B cell (primary cell): ENCODE data around the gene DCST2. TPM values are rescaled to one million over a fixed set of nuclear protein-coding genes. Genes with fewer than 3 reads are reported as not detected.
A peak's percentile ranks its signal among the peaks of the same experiment; 100 is the strongest.

Experiments used
- ATAC-seq: fragments of 200-7000 bp; cut with Tn5 transposase; one replicate; pipeline ENCODE4 v1.10.0; 2021; ENCODE audit warnings: low read depth, mild to moderate bottlenecking, moderate number of reproducible peaks, moderate library complexity
- CTCF ChIA-PET: fragments of 350-600 bp; sonication (Branson Sonifier 250); formaldehyde crosslinking; loops from one replicate; lab custom pipeline; 2021; ENCODE audit warnings: antibody characterized with exemption, inconsistent platforms; lab: Charles Lee
- POLR2A ChIA-PET: fragments of 350-600 bp; sonication (Branson Sonifier 250); formaldehyde crosslinking; loops from one replicate; lab custom pipeline; 2021; ENCODE audit warnings: antibody characterized with exemption; lab: Charles Lee
- DNase-seq: peaks from one replicate; pipeline ENCODE4 v3.0.0; 2013
- H2AFZ ChIP-seq: 2 replicates; pipeline ENCODE4 v1.6.1; 2012; ENCODE audit warnings: mild to moderate bottlenecking, low read depth, low read length; ENCODE audit not compliant: insufficient read depth, poor library complexity, severe bottlenecking
- H3K27ac ChIP-seq, 2 donors: 1 replicate in 1 of 2; 2 replicates in 1 of 2; pipeline ENCODE4 v1.5.1; 2012 to 2013; ENCODE audit warnings: low read length in 2 of 2, mild to moderate bottlenecking in 2 of 2, moderate library complexity in 1 of 2
- H3K27me3 ChIP-seq, 4 experiments: fragments of 200-600 bp in 1 of 4; sonication (generic) in 1 of 4; replicated peaks in 1 of 4; 1 replicate in 2 of 4; 2 replicates in 2 of 4; pipeline versions ENCODE4 v1.6.1 to v1.7.0; 2013 to 2016; ENCODE audit warnings: low read length in 3 of 4, mild to moderate bottlenecking in 2 of 4, mixed read lengths in 1 of 4, moderate library complexity in 1 of 4; ENCODE audit not compliant: insufficient read depth in 4 of 4, control insufficient read depth in 3 of 4; ENCODE audit errors: control extremely low read depth in 1 of 4
- H3K36me3 ChIP-seq, 2 experiments: replicated peaks in 1 of 2; 1 replicate in 1 of 2; 2 replicates in 1 of 2; pipeline versions ENCODE4 v1.6.1 to v1.7.1; 2013; ENCODE audit warnings: low read length in 1 of 2; ENCODE audit not compliant: insufficient read depth in 2 of 2, control insufficient read depth in 1 of 2; ENCODE audit errors: control extremely low read depth in 1 of 2, extremely low read depth in 1 of 2
- H3K4me1 ChIP-seq, 2 donors: fragments of 200-600 bp in 1 of 2; sonication (generic) in 1 of 2; 1 replicate in 1 of 2; 2 replicates in 1 of 2; pipeline versions ENCODE4 v1.5.1 to v1.6.1; 2013 to 2017; ENCODE audit warnings: low read length in 2 of 2; ENCODE audit not compliant: control insufficient read depth in 2 of 2, insufficient read depth in 2 of 2
- H3K4me2 ChIP-seq: replicated peaks from 2 replicates; pipeline ENCODE3; 2012; ENCODE audit warnings: mild to moderate bottlenecking, low read depth, low read length; ENCODE audit not compliant: poor library complexity, severe bottlenecking
- H3K4me3 ChIP-seq, 5 experiments: fragments of 200-600 bp in 1 of 5; sonication (generic) in 1 of 5; 1 replicate in 3 of 5; 2 replicates in 2 of 5; pipeline versions ENCODE4 v1.5.1 to v1.7.0; 2011 to 2016; ENCODE audit warnings: low read length in 4 of 5, mild to moderate bottlenecking in 4 of 5, low read depth in 2 of 5, control low read depth in 1 of 5, moderate library complexity in 1 of 5; ENCODE audit not compliant: insufficient read depth in 1 of 5; ENCODE audit errors: control extremely low read depth in 1 of 5, extremely low read depth in 1 of 5
- H3K79me2 ChIP-seq: fragments of 200-600 bp; sonication (generic); one replicate; pipeline ENCODE4 v1.6.0; 2016; ENCODE audit warnings: low read length; ENCODE audit not compliant: control insufficient read depth, insufficient read depth
- H3K9ac ChIP-seq: fragments of 200-600 bp; sonication (generic); 2 replicates; pipeline ENCODE4 v1.6.1; 2017; ENCODE audit warnings: mild to moderate bottlenecking, low read length, moderate library complexity
- H3K9me3 ChIP-seq, 3 donors: one replicate each; pipeline versions ENCODE4 v1.6.1 to v1.7.1; 2013; ENCODE audit warnings: low read length in 2 of 3; ENCODE audit not compliant: control insufficient read depth in 2 of 3, insufficient read depth in 1 of 3; ENCODE audit errors: control extremely low read depth in 1 of 3
- H4K20me1 ChIP-seq: 2 replicates; pipeline ENCODE4 v1.6.0; 2012; ENCODE audit warnings: mild to moderate bottlenecking, low read length; ENCODE audit not compliant: insufficient read depth, control insufficient read depth, poor library complexity, severe bottlenecking
- H3K27ac Mint-ChIP-seq: one replicate; pipeline ENCODE4 v1.8.0; 2021; ENCODE audit warnings: mixed read lengths
- H3K27me3 Mint-ChIP-seq: one replicate; pipeline ENCODE4 v1.8.0; 2021; ENCODE audit warnings: mixed read lengths
- H3K4me1 Mint-ChIP-seq: one replicate; pipeline ENCODE4 v1.8.0; 2021; ENCODE audit warnings: mixed read lengths
- H3K4me3 Mint-ChIP-seq: one replicate; pipeline ENCODE4 v1.8.0; 2021; ENCODE audit warnings: mixed read lengths
- H3K9me3 Mint-ChIP-seq: one replicate; pipeline ENCODE4 v1.8.0; 2022; ENCODE audit warnings: mixed read lengths; ENCODE audit not compliant: insufficient read depth
- EZH2 ChIP-seq: IDR thresholded peaks from 2 replicates; pipeline ENCODE4 v1.6.1; 2012; ENCODE audit warnings: borderline replicate concordance, low read depth, mild to moderate bottlenecking, moderate library complexity, low read length; ENCODE audit not compliant: insufficient read depth, poor library complexity, severe bottlenecking
- WGBS: methylation state at CpG from one replicate; pipeline ENCODE4 v1.1.5; 2013; ENCODE audit warnings: missing lambda C conversion rate; ENCODE audit not compliant: insufficient coverage; 5-methylcytosine and 5-hydroxymethylcytosine counted together
- intact Hi-C: fragments of 100-400 bp; cut with micrococcal nuclease; formaldehyde crosslinking; loops from one replicate; pipeline ENCODE4 v1.10.0; 2022
- polyA plus RNA-seq: library from polyadenylated mRNA; depleted of rRNA; stranded (reverse); fragments of >200 nt; gene quantifications from 2 replicates; pipeline ENCODE4 v1.2.3, GENCODE V29; 2012
- total RNA-seq, 2 donors: library from RNA; stranded (reverse); fragments of 120-200 nt in 1 of 2; gene quantifications; 1 replicate in 1 of 2; 2 replicates in 1 of 2; pipeline versions ENCODE4 v1.2.3 to v1.2.4, GENCODE V29; 2013 to 2022
- TF ChIP-seq, protein P1 (sequence below): fragments of 200-600 bp; IDR thresholded peaks from one replicate; pipeline ENCODE4 v1.8.0; 2022; ENCODE audit warnings: antibody characterized with exemption, mild to moderate bottlenecking

Gene DCST2
- total and polyA plus RNA-seq, 2 donors (not counting 1 experiment from before 2014, with no cell fraction given), result 0.89 to 5.4 TPM

DNA sequence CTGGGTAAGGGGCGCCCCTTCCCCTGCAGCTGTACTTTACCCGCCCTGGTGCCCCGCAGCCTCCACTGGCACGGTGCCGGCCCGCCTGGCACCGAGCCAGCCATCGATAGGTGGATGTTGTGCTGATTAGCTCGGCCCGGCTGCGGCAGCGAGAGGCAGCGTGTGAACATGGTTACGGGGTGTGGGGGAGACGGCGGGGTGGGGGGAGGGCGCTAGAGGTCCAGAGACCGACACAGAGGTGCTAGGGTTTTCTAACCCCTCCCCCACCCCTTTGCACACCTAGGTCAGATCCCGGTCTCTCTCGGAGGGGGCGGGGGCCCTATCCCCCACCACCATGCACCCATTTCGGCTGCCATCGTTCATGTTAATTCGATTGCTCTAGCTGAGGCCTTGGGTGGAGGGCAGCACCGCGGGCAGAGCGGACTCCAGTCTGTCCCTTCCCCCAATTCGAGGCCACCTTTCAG is 36.6 kb upstream of the DCST2 start:
- CTCF ChIA-PET, result interaction anchor here (0.8 to 20.2 kb wide), 4 partner anchors 9 to 22 kb away, joined by 3 to 370 read pairs (median 26); partner anchors contain the start of gene ADAM15
- intact Hi-C loops, result no loop called here
- Mint-ChIP-seq H3K9me3 (no peaks in the 10 kb centered on the region), H3K4me3 (peak overlapping the region; percentile 51), H3K27ac (no peak overlapping the region), H3K4me1 (peaks cover 49% of the 10 kb centered on the region), H3K27me3 (no peaks in the 10 kb centered on the region)
- H3K4me1 ChIP-seq, result peaks cover 25 to 46% of the 10 kb centered on the region in 2 donors
- H3K27ac ChIP-seq, result no peak overlapping the region
- ATAC-seq (no peak), DNase-seq (no peak)
- no peaks in the 10 kb centered on the region for H3K79me2 ChIP-seq
- peaks cover 0 to 23% of the 10 kb centered on the region in 2 experiments for H3K36me3 ChIP-seq
- peaks cover 24% of the 10 kb centered on the region for H4K20me1 ChIP-seq
- H3K9ac ChIP-seq, result peak overlapping the region; percentile 65
- no peaks in the 10 kb centered on the region for H3K27me3 ChIP-seq
- peak overlapping the region; percentile 87 for H3K4me2 ChIP-seq
- H3K4me3 ChIP-seq, result peak overlapping the region in 4 of 5 experiments; percentile 21 to 54 (median 42)
- WGBS, result 65% methylated on average over 11 of the region's 28 CpGs
- no peak overlapping the region for H2AFZ ChIP-seq
- POLR2A ChIA-PET, result interaction anchor here (1.3 to 1.5 kb wide), 3 partner anchors 9 to 15 kb away, joined by 3 to 7 read pairs (median 5); no protein-coding TSS in a partner anchor
- no peaks in the 10 kb centered on the region for H3K9me3 ChIP-seq
- TF ChIP-seq, protein P1, sequence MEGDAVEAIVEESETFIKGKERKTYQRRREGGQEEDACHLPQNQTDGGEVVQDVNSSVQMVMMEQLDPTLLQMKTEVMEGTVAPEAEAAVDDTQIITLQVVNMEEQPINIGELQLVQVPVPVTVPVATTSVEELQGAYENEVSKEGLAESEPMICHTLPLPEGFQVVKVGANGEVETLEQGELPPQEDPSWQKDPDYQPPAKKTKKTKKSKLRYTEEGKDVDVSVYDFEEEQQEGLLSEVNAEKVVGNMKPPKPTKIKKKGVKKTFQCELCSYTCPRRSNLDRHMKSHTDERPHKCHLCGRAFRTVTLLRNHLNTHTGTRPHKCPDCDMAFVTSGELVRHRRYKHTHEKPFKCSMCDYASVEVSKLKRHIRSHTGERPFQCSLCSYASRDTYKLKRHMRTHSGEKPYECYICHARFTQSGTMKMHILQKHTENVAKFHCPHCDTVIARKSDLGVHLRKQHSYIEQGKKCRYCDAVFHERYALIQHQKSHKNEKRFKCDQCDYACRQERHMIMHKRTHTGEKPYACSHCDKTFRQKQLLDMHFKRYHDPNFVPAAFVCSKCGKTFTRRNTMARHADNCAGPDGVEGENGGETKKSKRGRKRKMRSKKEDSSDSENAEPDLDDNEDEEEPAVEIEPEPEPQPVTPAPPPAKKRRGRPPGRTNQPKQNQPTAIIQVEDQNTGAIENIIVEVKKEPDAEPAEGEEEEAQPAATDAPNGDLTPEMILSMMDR, result no peak
- TF ChIP-seq EZH2, result no peak

DNA sequence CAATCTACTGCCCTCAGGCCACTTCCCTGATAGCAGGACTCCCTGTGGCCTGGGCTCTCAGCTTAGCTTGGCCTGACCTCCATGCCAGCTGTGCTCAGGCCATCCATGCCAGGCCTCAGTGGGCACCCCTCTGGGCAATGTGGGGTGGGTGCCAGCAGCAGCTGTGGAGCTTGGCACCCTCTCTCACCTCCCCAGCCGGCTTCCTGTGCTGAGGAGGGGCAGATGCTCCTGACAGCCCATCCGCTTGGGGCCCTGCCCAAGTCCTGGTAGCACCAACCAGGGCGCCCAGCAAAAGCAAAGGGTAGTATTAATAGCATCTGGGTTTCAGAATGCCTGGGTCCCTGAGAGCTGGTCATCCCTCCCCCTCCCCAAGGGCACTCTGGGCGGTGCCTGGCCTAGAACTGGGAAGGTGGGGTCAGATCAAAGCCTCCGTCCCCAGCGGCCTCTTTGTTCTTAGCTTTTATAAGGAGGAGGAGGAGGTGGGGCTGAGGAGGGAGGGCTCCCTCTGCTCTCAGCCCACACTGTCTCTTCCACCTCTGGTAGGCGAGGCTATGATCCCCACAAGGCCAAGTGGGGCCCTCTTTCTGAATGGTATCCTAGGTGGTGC is 36.1 kb upstream of the DCST2 start:
- Histone ChIP-seq H3K4me3 (no peak overlapping the region), H3K4me2 (peak overlapping the region; percentile 87), H3K27me3 (no peaks in the 10 kb centered on the region), H3K79me2 (peaks cover 4% of the 10 kb centered on the region), H3K9ac (no peak overlapping the region), H3K4me1 (peaks cover 29 to 51% of the 10 kb centered on the region in 2 donors), H3K9me3 (no peaks in the 10 kb centered on the region), H4K20me1 (peaks cover 30% of the 10 kb centered on the region), H3K36me3 (peaks cover 0 to 23% of the 10 kb centered on the region in 2 experiments), H2AFZ (no peak overlapping the region), H3K27ac (no peak overlapping the region)
- 100% methylated on average over 1 of the region's 7 CpGs for WGBS
- ChIA-PET CTCF (interaction anchor here (3.5 to 20.2 kb wide), 3 partner anchors 8 to 21 kb away, joined by 16 to 370 read pairs (median 35); partner anchors contain the start of gene ADAM15), POLR2A (interaction anchor here (1.3 to 1.5 kb wide), 3 partner anchors 8 to 15 kb away, joined by 3 to 7 read pairs (median 5); no protein-coding TSS in a partner anchor)
- ATAC-seq, result no peak
- DNase-seq, result no peak
- intact Hi-C loops, result loop anchor here (10.0 kb wide), 1 partner anchor 305 kb away; no protein-coding TSS in a partner anchor
- no peak overlapping the region for H3K27ac Mint-ChIP-seq
- no peaks in the 10 kb centered on the region for H3K27me3 Mint-ChIP-seq
- H3K4me1 Mint-ChIP-seq, result peaks cover 54% of the 10 kb centered on the region
- TF ChIP-seq, protein P1, result no peak
- no peak for TF ChIP-seq EZH2
- no peak overlapping the region for H3K4me3 Mint-ChIP-seq
- no peaks in the 10 kb centered on the region for H3K9me3 Mint-ChIP-seq
